ENCODE data around the gene SRC. TPM values are rescaled to one million over a fixed set of nuclear protein-coding genes. Genes with fewer than 3 reads are reported as not detected.

The SRC gene
- total RNA-seq, 2 donors from 2014 or later: 6.9 to 14.3 TPM

Other genes starting within 250 kb of the SRC start
- gene RPN2, start 166.8 kb upstream of the SRC start, total RNA-seq: 100 to 1,000 TPM; 126 to 129 TPM
- 1 to 10 TPM; 3.8 to 5.8 TPM for gene MROH8, start 166.6 kb upstream of the SRC start, total RNA-seq
- gene GHRH, start 84.3 kb upstream of the SRC start, total RNA-seq: 1 to 10 TPM; 1.5 to 3.6 TPM
- gene MANBAL, start 56.5 kb upstream of the SRC start, total RNA-seq: 10 to 100 TPM; 13.1 to 17.8 TPM
- 1 to 10 TPM in 1 of 2 donors, under 1 TPM in 1; 0.78 to 2.6 TPM for gene NNAT, start 175.1 kb downstream of the SRC start, total RNA-seq
- gene BLCAP, start 181.7 kb downstream of the SRC start, total RNA-seq: 10 to 100 TPM; 66.6 to 78.7 TPM

Measured in right atrium auricular region (tissue), 2 donors.